Myocyte (in vitro differentiated cells): Measurements from ENCODE around the gene IDI2. TPM values are rescaled to one million over a fixed set of nuclear protein-coding genes. Genes with fewer than 3 reads are reported as not detected.
"Not testable (repeated sequence)": the region's sequence is repeated elsewhere in the genome, so short reads cannot be mapped to it uniquely, and the experiment has no call there.

ENCODE experiments used
- DNase-seq: peaks from one replicate; pipeline ENCODE4 v3.0.0-alpha.2; 2012; ENCODE audit warnings: low read depth
- total RNA-seq: library from RNA; depleted of rRNA; stranded (reverse); fragments of >200 nt; gene quantifications from 2 replicates; pipeline ENCODE4 v1.2.3, GENCODE V29; 2014

IDI2 gene
- total RNA-seq, 1 donor from 2014 or later: not detected

GRCh38 chr10:1048349-1048731 lies 22.7 kb upstream of the IDI2 start:
- DNase-seq: no peak

- no peak for DNase-seq
These were observed 22.3 kb upstream of the IDI2 start for GRCh38 chr10:1047937-1048336.

GRCh38 chr10:1045415-1045814 lies 19.8 kb upstream of the IDI2 start:
- no peak for DNase-seq

- DNase-seq: no peak
These were observed 19.3 kb upstream of the IDI2 start for GRCh38 chr10:1044964-1045363.

- DNase-seq: no peak
These were observed 18.5 kb upstream of the IDI2 start for GRCh38 chr10:1044146-1044545.

GRCh38 chr10:1043532-1043995 lies 17.9 kb upstream of the IDI2 start:
- DNase-seq: no peak

GRCh38 chr10:1041514-1041913 lies 15.9 kb upstream of the IDI2 start:
- no peak for DNase-seq

- no peak for DNase-seq
These were observed 14.5 kb upstream of the IDI2 start for GRCh38 chr10:1040133-1040532.

- not testable (repeated sequence) for DNase-seq
These were observed 13.1 kb upstream of the IDI2 start for GRCh38 chr10:1038769-1039168.

GRCh38 chr10:1037098-1037497 lies 11.4 kb upstream of the IDI2 start:
- no peak for DNase-seq

GRCh38 chr10:1036341-1036791 lies 10.7 kb upstream of the IDI2 start:
- no peak for DNase-seq

- DNase-seq: no peak
These were observed 9.5 kb upstream of the IDI2 start for GRCh38 chr10:1035201-1035600.

GRCh38 chr10:1034758-1035157 lies 9.1 kb upstream of the IDI2 start:
- DNase-seq: no peak

- DNase-seq: no peak
These were observed 7.9 kb upstream of the IDI2 start for GRCh38 chr10:1033601-1034000.

- DNase-seq: no peak
These were observed 4.2 kb upstream of the IDI2 start for GRCh38 chr10:1029838-1030237.

GRCh38 chr10:1026578-1026977 lies 919 bp upstream of the IDI2 start:
- peak; percentile 21 for DNase-seq

- no peak for DNase-seq
These were observed 1.6 kb downstream of the IDI2 start for GRCh38 chr10:1024103-1024502.

GRCh38 chr10:1022413-1022812 lies 3.2 kb downstream of the IDI2 start:
- DNase-seq: no peak

- no peak for DNase-seq
These were observed 4.7 kb downstream of the IDI2 start for GRCh38 chr10:1020958-1021357.

GRCh38 chr10:1020460-1020859 lies 5.2 kb downstream of the IDI2 start:
- no peak for DNase-seq

- no peak for DNase-seq
These were observed 6.3 kb downstream of the IDI2 start for GRCh38 chr10:1019362-1019761.

GRCh38 chr10:1015688-1016087 lies 10.0 kb downstream of the IDI2 start:
- no peak for DNase-seq

GRCh38 chr10:1011696-1012095 lies 14.0 kb downstream of the IDI2 start:
- no peak for DNase-seq

GRCh38 chr10:1010703-1011102 lies 15.0 kb downstream of the IDI2 start:
- DNase-seq: no peak
